ENCODE data around the gene HCN2. TPM values are rescaled to one million over a fixed set of nuclear protein-coding genes. Genes with fewer than 3 reads are reported as not detected.
"Not testable (repeated sequence)": the region's sequence is repeated elsewhere in the genome, so short reads cannot be mapped to it uniquely, and the experiment has no call there.

The HCN2 gene
- total RNA-seq, 2 experiments from 2014 or later = 0.67 to 0.75 TPM

DNA sequence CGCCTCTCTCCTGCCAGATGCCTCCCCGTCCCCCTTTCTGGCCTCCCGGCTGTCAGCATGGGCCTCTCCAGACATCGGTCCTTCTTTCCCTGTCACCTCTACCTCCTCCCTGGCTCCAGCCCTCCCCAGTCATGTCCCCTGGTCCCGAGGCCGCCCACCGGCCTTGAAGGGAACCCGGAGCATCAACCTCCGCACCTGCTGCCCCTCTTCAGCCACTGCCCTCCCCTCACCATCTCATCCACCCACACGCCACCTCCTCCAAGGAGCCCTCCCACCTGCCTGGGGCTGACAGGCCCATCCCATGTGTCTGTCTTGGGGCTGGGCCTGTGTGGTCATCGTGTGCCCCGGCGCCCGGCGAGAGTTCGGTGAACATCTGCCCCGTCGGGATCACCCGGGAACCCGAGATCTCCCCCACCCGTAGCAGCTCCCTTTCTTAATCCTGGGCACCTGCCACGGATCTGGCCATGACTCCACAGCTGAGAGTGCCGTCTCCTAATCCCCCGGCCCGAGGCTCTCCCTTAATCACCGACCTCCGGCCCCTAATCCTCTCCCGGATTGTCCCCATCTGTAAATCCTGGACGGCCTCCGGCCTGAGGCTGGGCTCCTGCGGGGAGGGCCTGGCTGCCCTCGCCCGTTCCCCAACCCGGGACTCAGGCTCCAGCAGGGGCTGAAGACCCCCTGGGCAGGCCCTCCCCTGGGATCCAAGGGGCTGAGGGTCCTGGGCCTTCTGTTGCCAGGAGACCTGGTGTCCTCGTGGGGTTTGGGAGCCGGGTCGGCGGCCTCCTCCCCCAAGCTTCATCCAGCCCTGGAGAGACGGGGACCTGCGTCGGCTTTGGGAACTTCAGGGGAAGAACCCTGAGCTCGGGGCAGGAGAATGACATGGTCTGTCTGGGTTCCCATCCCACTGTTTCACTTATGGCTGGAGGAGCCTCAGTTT, 5.9 kb downstream of the HCN2 start:
- DNase-seq (no peak), ATAC-seq (no peak)
- Mint-ChIP-seq H3K36me3 (no peaks in the 10 kb centered on the region), H3K27ac (no peak overlapping the region), H3K9me3 (ENCODE audit: low read depth) (no peaks in the 10 kb centered on the region), H3K4me1 (no peaks in the 10 kb centered on the region), H3K4me3 (no peak overlapping the region), H3K27me3 (peaks cover 20% of the 10 kb centered on the region)
- CTCF ChIA-PET = interaction anchor here (1.3 kb wide), 1 partner anchor 12 kb away, joined by 5 read pairs; no protein-coding TSS in a partner anchor

DNA sequence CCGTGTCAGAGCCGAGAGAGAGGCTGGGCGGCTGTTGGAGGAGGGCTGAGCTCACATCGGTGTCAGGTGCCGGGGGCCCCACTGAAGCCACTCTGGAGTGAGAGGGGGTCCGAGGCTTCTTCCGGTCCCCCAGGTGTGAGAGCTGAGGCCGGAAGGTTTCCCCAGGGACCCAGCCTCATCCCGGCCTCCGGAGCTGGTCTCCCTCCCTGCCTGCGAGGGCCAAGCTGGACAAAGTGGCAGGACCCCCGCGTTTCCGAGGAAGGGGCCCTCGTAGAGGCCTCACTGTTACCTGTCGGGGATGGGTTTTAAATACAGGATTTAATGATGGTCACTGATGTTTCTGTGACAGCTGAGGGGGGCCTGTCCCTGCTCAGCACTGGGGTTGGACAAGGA, 6.6 kb downstream of the HCN2 start:
- Mint-ChIP-seq H3K27ac (no peak overlapping the region), H3K4me1 (no peaks in the 10 kb centered on the region), H3K4me3 (no peak overlapping the region), H3K27me3 (peaks cover 17% of the 10 kb centered on the region), H3K9me3 (ENCODE audit: low read depth) (no peaks in the 10 kb centered on the region), H3K36me3 (no peaks in the 10 kb centered on the region)
- ATAC-seq (no peak), DNase-seq (no peak)
- CTCF ChIA-PET = interaction anchor here (1.3 kb wide), 1 partner anchor 12 kb away, joined by 5 read pairs; no protein-coding TSS in a partner anchor

DNA sequence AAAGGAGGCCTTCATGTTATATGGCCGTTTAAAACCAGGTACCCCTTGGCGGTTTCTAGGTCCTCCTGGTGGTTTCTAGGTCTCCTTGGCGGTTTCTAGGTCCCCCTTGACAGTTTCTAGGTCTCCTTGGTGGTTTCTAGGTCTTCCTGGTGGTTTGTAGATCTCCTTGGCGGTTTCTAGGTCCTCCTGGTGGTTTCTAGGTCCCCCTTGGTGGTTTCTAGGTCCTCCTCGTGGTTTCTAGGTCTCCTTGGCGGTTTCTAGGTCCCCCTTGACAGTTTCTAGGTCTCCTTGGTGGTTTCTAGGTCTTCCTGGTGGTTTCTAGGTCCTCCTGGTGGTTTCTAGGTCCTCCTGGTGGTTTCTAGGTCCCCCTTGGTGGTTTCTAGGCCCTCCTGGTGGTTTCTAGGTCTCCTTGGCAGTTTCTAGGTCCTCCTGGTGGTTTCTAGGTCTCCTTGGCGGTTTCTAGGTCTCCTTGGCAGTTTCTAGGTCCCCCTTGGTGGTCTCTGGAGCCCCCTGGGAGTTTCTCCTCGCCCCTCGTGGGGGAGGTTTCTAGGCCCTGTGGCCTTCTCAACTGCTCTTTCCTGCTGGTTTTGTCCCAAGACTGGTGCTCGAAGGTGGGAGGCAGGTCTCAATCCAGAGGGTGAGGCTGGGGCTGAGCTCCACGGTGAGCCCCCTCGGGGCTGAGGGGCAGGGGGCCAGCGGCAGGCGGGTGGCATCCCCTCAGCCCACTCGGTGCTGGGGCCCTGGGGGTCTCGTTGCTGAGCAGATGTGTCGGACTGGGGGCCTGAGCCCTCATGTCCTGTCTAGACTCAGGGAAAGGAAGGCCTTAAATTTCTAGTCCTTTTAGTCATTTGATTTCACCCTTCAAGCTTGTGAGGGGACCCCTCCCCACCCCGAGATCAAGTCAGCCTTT, 8.0 kb downstream of the HCN2 start:
- Mint-ChIP-seq H3K36me3 (no peaks in the 10 kb centered on the region), H3K27me3 (peaks cover 10% of the 10 kb centered on the region), H3K4me3 (no peak overlapping the region), H3K9me3 (ENCODE audit: low read depth) (no peaks in the 10 kb centered on the region), H3K27ac (no peak overlapping the region), H3K4me1 (no peaks in the 10 kb centered on the region)
- no peak for DNase-seq
- CTCF ChIA-PET = interaction anchor here (1.0 kb wide), 2 partner anchors 12 to 42 kb away, joined by 3 read pairs; partner anchors contain the start of gene FGF22
- ATAC-seq = no peak

- Mint-ChIP-seq H3K27ac (no peak overlapping the region), H3K4me3 (no peak overlapping the region), H3K9me3 (ENCODE audit: low read depth) (no peaks in the 10 kb centered on the region), H3K4me1 (no peaks in the 10 kb centered on the region), H3K27me3 (no peaks in the 10 kb centered on the region), H3K36me3 (no peaks in the 10 kb centered on the region)
- ATAC-seq = no peak
- CTCF ChIA-PET = no interaction called here
- DNase-seq = no peak
Observed at GRCh38 chr19:601310-601709, 11.6 kb downstream of the HCN2 start.

- no peaks in the 10 kb centered on the region for H3K9me3 Mint-ChIP-seq (ENCODE audit: low read depth)
- H3K4me3 Mint-ChIP-seq = no peak overlapping the region
- H3K27me3 Mint-ChIP-seq = no peaks in the 10 kb centered on the region
- CTCF ChIA-PET = no interaction called here
- H3K4me1 Mint-ChIP-seq = no peaks in the 10 kb centered on the region
- no peaks in the 10 kb centered on the region for H3K36me3 Mint-ChIP-seq
- H3K27ac Mint-ChIP-seq = no peak overlapping the region
- ATAC-seq (no peak), DNase-seq (no peak)
Observed at GRCh38 chr19:601790-602189, 12.1 kb downstream of the HCN2 start.

GRCh38 chr19:602391-603301, 13.0 kb downstream of the HCN2 start:
- H3K27me3 Mint-ChIP-seq = no peaks in the 10 kb centered on the region
- H3K4me3 Mint-ChIP-seq = no peak overlapping the region
- DNase-seq = no peak
- CTCF ChIA-PET = no interaction called here
- H3K4me1 Mint-ChIP-seq = no peaks in the 10 kb centered on the region
- H3K9me3 Mint-ChIP-seq (ENCODE audit: low read depth) = no peaks in the 10 kb centered on the region
- no peaks in the 10 kb centered on the region for H3K36me3 Mint-ChIP-seq
- no peak for ATAC-seq
- H3K27ac Mint-ChIP-seq = no peak overlapping the region

DNA sequence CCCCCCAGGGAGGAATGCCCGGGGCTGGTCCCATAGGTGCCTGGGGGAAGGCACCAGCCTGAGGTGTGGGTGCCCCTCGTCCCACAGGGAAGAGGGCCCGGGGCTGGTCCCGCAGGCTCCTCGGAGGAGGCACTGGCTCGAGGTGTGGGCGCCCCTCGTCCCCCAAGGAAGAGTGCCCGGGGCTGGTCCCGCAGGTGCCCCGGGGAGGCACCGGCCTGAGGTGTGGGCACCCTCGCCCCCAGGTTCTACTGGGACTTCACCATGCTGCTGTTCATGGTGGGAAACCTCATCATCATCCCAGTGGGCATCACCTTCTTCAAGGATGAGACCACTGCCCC, 13.6 kb downstream of the HCN2 start:
- H3K9me3 Mint-ChIP-seq (ENCODE audit: low read depth); H3K36me3 Mint-ChIP-seq; H3K4me3 Mint-ChIP-seq; DNase-seq; H3K27me3 Mint-ChIP-seq; H3K27ac Mint-ChIP-seq; H3K4me1 Mint-ChIP-seq; CTCF ChIA-PET; ATAC-seq: not testable (repeated sequence)

DNA sequence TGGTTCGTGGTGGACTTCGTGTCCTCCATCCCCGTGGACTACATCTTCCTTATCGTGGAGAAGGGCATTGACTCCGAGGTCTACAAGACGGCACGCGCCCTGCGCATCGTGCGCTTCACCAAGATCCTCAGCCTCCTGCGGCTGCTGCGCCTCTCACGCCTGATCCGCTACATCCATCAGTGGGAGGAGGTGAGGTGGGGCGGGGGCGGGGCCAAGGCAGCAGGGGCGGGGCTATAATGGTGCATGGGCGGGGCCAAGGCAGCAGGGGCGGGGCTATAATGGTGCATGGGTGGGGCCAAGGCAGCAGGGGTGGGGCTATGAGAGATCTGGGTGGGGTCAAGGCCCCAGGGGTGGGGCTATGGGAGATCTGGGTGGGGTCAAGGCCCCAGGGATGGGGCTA, 14.1 kb downstream of the HCN2 start:
- H3K27ac Mint-ChIP-seq, DNase-seq: not testable (repeated sequence)

GRCh38 chr19:604355-604754, 14.7 kb downstream of the HCN2 start:
- no peaks in the 10 kb centered on the region for H3K9me3 Mint-ChIP-seq (ENCODE audit: low read depth)
- no peaks in the 10 kb centered on the region for H3K27me3 Mint-ChIP-seq
- CTCF ChIA-PET = interaction anchor here (1.0 kb wide), 1 partner anchor 93 kb away, joined by 3 read pairs; no protein-coding TSS in a partner anchor
- H3K4me3 Mint-ChIP-seq = no peak overlapping the region
- DNase-seq (peak; percentile 77), ATAC-seq (peak; percentile 80)
- H3K4me1 Mint-ChIP-seq = no peaks in the 10 kb centered on the region
- no peaks in the 10 kb centered on the region for H3K36me3 Mint-ChIP-seq
- peak overlapping the region; percentile 36 for H3K27ac Mint-ChIP-seq

More for the DNA sequence above, 14.1 kb downstream of the HCN2 start:
- H3K27me3 Mint-ChIP-seq; H3K36me3 Mint-ChIP-seq; H3K4me3 Mint-ChIP-seq; H3K4me1 Mint-ChIP-seq; H3K9me3 Mint-ChIP-seq (ENCODE audit: low read depth); CTCF ChIA-PET: not testable (repeated sequence)
- ATAC-seq = peak; percentile 21

DNA sequence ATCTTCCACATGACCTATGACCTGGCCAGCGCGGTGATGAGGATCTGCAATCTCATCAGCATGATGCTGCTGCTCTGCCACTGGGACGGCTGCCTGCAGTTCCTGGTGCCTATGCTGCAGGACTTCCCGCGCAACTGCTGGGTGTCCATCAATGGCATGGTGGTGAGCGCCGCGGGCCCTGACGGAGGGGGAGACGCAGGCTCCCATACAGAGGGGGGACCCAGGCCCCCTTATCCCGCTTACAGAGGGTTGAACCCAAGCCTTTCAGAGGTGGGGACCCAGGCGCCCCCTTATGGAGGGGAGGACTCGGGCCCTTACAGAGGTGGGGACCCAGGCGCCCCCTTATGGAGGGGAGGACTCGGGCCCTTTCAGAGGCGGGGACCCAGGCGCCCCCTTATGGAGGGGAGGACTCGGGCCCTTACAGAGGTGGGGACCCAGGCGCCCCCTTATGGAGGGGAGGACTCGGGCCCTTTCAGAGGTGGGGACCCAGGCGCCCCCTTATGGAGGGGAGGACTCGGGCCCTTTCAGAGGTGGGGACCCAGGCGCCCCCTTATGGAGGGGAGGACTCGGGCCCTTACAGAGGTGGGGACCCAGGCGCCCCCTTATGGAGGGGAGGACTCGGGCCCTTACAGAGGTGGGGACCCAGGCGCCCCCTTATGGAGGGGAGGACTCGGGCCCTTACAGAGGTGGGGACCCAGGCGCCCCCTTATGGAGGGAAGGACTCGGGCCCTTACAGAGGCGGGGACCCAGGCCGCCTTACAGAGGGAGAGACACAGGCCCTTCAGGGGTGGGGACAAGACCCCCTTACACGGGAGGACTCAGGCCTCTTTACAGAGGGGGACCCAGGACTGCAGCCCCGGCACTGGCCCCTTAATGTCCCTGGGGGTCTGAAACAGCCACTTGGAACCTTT, 15.6 kb downstream of the HCN2 start:
- DNase-seq (peak; percentile 73), ATAC-seq (peak; percentile 47)
- CTCF ChIA-PET = interaction anchor here (1.0 to 1.9 kb wide), 3 partner anchors 76 to 94 kb away, joined by 3 to 5 read pairs (median 4); no protein-coding TSS in a partner anchor
- not testable (repeated sequence) for H3K36me3 Mint-ChIP-seq; H3K27me3 Mint-ChIP-seq; H3K4me1 Mint-ChIP-seq; H3K9me3 Mint-ChIP-seq (ENCODE audit: low read depth)
- Mint-ChIP-seq H3K4me3 (peak overlapping the region; percentile 62), H3K27ac (peak overlapping the region; percentile 75)

DNA sequence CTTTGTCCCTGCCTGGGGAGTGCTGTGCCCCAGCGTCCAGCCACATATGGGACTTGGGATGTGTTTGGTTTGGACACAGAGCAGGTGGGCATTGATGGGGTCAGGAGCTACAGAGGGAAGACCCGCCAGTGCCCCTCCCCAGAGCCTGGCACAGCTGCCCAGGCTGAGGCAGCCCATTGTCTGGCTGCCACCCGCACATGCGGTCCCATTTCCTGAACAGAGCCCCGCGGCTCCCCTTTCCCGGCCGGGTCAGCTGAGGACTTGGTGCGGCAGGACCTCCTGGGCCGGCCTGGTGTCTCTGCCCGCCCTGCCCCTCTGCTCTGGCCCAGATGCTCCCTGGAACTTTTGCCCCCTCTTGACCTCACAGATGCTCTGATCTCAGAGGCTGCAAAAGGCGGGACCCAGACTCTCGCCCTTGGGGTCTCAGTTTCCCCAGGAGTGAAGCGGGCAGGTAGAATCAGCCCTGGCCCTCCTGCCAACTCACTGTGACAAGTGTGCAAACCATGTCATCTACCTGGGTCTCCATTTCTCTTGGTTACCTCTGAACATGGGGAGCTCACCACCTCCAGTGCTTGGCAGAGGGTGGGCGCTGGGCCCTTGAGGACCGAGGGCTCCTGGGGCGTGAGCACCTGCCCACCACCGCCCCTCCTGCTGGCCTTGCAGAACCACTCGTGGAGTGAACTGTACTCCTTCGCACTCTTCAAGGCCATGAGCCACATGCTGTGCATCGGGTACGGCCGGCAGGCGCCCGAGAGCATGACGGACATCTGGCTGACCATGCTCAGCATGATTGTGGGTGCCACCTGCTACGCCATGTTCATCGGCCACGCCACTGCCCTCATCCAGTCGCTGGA, 17.8 kb downstream of the HCN2 start:
- DNase-seq (no peak), ATAC-seq (no peak)
- CTCF ChIA-PET = interaction anchor here (1.9 kb wide), 1 partner anchor 97 kb away, joined by 5 read pairs; no protein-coding TSS in a partner anchor
- Mint-ChIP-seq H3K4me1 (peaks cover 16% of the 10 kb centered on the region), H3K4me3 (no peak overlapping the region), H3K27me3 (no peaks in the 10 kb centered on the region), H3K9me3 (ENCODE audit: low read depth) (no peaks in the 10 kb centered on the region), H3K36me3 (peaks cover 1% of the 10 kb centered on the region), H3K27ac (no peak overlapping the region)

Data from activated CD8-positive, alpha-beta memory T cell treated with anti-CD3 and anti-CD28 coated beads, Interleukin-2, amount 10 ng/mL, durations not matched to agents 7 days and 5 days (primary cell).